HFF-Myc (cell line): Measurements from ENCODE around the gene DISC1.

Source experiments
- DNase-seq: peaks from one replicate; pipeline ENCODE4 v3.0.0-alpha.2; 2011; ENCODE audit warnings: low read depth; ENCODE audit errors: extremely low read depth
- H3K4me3 ChIP-seq: replicated peaks from 2 replicates; pipeline ENCODE4 v1.5.1; 2011; ENCODE audit warnings: low read depth, mild to moderate bottlenecking, control low read depth, low read length
- CTCF ChIP-seq: IDR thresholded peaks from 2 replicates; pipeline ENCODE4 v1.5.1; 2012; ENCODE audit warnings: mild to moderate bottlenecking, low read depth, low read length, control low read depth; ENCODE audit errors: missing control alignments

The DISC1 gene

DNA sequence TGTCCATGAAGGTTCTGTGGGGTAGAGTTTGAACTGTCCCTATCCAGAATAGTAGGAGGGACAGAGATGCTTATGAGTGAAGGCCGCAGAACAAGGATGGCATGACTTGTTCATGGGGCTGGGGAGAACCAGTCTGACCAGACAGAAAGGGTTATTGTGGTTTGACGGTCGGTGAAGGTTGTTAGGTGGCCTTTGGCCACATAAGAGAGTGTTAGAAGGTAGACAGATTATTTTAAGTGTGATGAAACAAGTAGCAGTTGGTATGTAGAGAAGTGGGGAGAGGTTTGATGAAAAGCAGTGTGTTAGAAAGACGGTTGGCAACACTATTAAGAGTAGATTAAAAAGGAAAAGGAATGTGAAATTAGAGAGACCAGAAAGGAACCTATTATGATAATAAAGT is 355.1 kb downstream of the DISC1 start:
- H3K4me3 ChIP-seq, result no peak overlapping the region
- DNase-seq, result no peak
- TF ChIP-seq CTCF, result no peak

GRCh38 chr1:231982871-231983587 is 356.4 kb downstream of the DISC1 start:
- no peak overlapping the region for H3K4me3 ChIP-seq
- no peak for DNase-seq
- no peak for TF ChIP-seq CTCF

- TF ChIP-seq CTCF, result no peak
- no peak for DNase-seq
- no peak overlapping the region for H3K4me3 ChIP-seq
Measured at GRCh38 chr1:231983588-231984193, 357.1 kb downstream of the DISC1 start.

- TF ChIP-seq CTCF, result no peak
- no peak for DNase-seq
- no peak overlapping the region for H3K4me3 ChIP-seq
Measured at GRCh38 chr1:231985296-231986023, 358.9 kb downstream of the DISC1 start.

DNA sequence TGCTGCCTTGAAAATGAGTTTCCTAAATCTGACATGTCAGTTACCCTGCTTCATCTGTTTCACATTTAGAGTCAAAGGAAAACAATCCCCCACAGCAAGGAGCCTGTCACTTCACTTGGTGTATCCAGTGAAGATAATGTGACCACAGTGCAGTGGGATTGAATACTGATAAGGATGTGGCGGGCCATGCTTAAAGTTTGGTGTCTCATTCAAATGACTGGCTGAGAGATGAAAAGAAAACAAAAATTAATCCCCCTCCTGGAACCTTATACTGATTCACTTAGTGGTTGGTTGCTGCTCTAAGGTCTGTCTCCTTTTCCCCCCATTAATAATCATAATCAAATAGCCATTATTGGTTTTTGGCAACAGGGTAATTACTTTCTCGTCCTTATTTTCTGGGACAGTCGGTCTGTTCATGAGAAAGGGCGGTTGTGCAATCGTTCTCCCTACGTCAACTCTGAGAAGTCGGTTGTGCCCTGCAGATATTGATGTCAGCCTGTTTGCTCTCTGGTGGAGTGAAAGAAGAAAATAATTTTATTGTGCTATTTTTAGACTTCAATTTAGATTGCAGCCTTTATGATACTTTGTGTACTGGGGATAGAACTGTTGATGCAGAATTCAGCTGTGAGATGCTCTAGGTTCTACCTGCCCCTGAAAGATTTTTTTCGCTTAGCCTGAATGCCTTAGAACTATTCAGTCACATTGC is 360.2 kb downstream of the DISC1 start:
- no peak for TF ChIP-seq CTCF
- DNase-seq, result no peak
- no peak overlapping the region for H3K4me3 ChIP-seq

GRCh38 chr1:231990388-231990787 is 363.8 kb downstream of the DISC1 start:
- no peak for TF ChIP-seq CTCF
- DNase-seq, result no peak

More at GRCh38 chr1:231990388-231990787, 363.8 kb downstream of the DISC1 start:
- no peak overlapping the region for H3K4me3 ChIP-seq
